ENCODE data around the gene NTM.
A peak's percentile ranks its signal among the peaks of the same experiment; 100 is the strongest.

NTM gene

GRCh38 chr11:131917634-131918384 lies 547.4 kb downstream of the NTM start:
- no peak for DNase-seq (ENCODE audit: low read depth)

- DNase-seq (ENCODE audit: low read depth): no peak
These were observed 548.2 kb downstream of the NTM start for GRCh38 chr11:131918663-131919062.

GRCh38 chr11:131922220-131922619 lies 551.8 kb downstream of the NTM start:
- no peak for DNase-seq (ENCODE audit: low read depth)

- no peak for DNase-seq (ENCODE audit: low read depth)
These were observed 552.9 kb downstream of the NTM start for GRCh38 chr11:131923309-131923708.

- DNase-seq (ENCODE audit: low read depth): no peak
These were observed 553.6 kb downstream of the NTM start for GRCh38 chr11:131924001-131924400.

- DNase-seq (ENCODE audit: low read depth): no peak
These were observed 554.2 kb downstream of the NTM start for GRCh38 chr11:131924457-131925201.

- DNase-seq (ENCODE audit: low read depth): no peak
These were observed 555.4 kb downstream of the NTM start for GRCh38 chr11:131925829-131926228.

GRCh38 chr11:131928992-131929391 lies 558.6 kb downstream of the NTM start:
- DNase-seq (ENCODE audit: low read depth): no peak

GRCh38 chr11:131932584-131933325 lies 562.3 kb downstream of the NTM start:
- no peak for DNase-seq (ENCODE audit: low read depth)

GRCh38 chr11:131934006-131934405 lies 563.6 kb downstream of the NTM start:
- DNase-seq (ENCODE audit: low read depth): no peak

- no peak for DNase-seq (ENCODE audit: low read depth)
These were observed 567.9 kb downstream of the NTM start for GRCh38 chr11:131938351-131938751.

- DNase-seq (ENCODE audit: low read depth): no peak
These were observed 569.7 kb downstream of the NTM start for GRCh38 chr11:131940126-131940525.

GRCh38 chr11:131942878-131943277 lies 572.5 kb downstream of the NTM start:
- no peak for DNase-seq (ENCODE audit: low read depth)

GRCh38 chr11:131943295-131943694 lies 572.9 kb downstream of the NTM start:
- DNase-seq (ENCODE audit: low read depth): no peak

- DNase-seq (ENCODE audit: low read depth): peak; percentile 67
These were observed 574.3 kb downstream of the NTM start for GRCh38 chr11:131944736-131945135.

- no peak for DNase-seq (ENCODE audit: low read depth)
These were observed 575.3 kb downstream of the NTM start for GRCh38 chr11:131945706-131946105.

- DNase-seq (ENCODE audit: low read depth): no peak
These were observed 577.1 kb downstream of the NTM start for GRCh38 chr11:131947511-131947910.

- DNase-seq (ENCODE audit: low read depth): no peak
These were observed 580.7 kb downstream of the NTM start for GRCh38 chr11:131951121-131951520.

GRCh38 chr11:131954146-131954545 lies 583.7 kb downstream of the NTM start:
- no peak for DNase-seq (ENCODE audit: low read depth)

- DNase-seq (ENCODE audit: low read depth): no peak
These were observed 585.5 kb downstream of the NTM start for GRCh38 chr11:131955904-131956303.

- no peak for DNase-seq (ENCODE audit: low read depth)
These were observed 586.8 kb downstream of the NTM start for GRCh38 chr11:131957201-131957600.

GRCh38 chr11:131957875-131958274 lies 587.5 kb downstream of the NTM start:
- no peak for DNase-seq (ENCODE audit: low read depth)

- no peak for DNase-seq (ENCODE audit: low read depth)
These were observed 592.4 kb downstream of the NTM start for GRCh38 chr11:131962818-131963217.
